Epithelial cell of esophagus (primary cell): ENCODE data around the gene CYBA.

Experiments
- DNase-seq: peaks from one replicate; pipeline ENCODE4 v3.0.0; 2010; ENCODE audit warnings: low read depth
- H3K4me3 ChIP-seq: 2 replicates; pipeline ENCODE4 v1.5.1; 2011; ENCODE audit warnings: mild to moderate bottlenecking, low read length, control low read depth
- TF ChIP-seq, protein P1 (sequence below): IDR thresholded peaks from 2 replicates; pipeline ENCODE4 v1.5.1; 2011; ENCODE audit warnings: low read depth, mild to moderate bottlenecking, low read length, control low read depth, inconsistent platforms; ENCODE audit not compliant: insufficient read depth; ENCODE audit errors: missing control alignments

The CYBA gene

GRCh38 chr16:88600539-88600896 lies 50.3 kb downstream of the CYBA start:
- TF ChIP-seq, protein P1, sequence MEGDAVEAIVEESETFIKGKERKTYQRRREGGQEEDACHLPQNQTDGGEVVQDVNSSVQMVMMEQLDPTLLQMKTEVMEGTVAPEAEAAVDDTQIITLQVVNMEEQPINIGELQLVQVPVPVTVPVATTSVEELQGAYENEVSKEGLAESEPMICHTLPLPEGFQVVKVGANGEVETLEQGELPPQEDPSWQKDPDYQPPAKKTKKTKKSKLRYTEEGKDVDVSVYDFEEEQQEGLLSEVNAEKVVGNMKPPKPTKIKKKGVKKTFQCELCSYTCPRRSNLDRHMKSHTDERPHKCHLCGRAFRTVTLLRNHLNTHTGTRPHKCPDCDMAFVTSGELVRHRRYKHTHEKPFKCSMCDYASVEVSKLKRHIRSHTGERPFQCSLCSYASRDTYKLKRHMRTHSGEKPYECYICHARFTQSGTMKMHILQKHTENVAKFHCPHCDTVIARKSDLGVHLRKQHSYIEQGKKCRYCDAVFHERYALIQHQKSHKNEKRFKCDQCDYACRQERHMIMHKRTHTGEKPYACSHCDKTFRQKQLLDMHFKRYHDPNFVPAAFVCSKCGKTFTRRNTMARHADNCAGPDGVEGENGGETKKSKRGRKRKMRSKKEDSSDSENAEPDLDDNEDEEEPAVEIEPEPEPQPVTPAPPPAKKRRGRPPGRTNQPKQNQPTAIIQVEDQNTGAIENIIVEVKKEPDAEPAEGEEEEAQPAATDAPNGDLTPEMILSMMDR, result no peak
- H3K4me3 ChIP-seq, result no peak overlapping the region
- DNase-seq, result no peak

DNA sequence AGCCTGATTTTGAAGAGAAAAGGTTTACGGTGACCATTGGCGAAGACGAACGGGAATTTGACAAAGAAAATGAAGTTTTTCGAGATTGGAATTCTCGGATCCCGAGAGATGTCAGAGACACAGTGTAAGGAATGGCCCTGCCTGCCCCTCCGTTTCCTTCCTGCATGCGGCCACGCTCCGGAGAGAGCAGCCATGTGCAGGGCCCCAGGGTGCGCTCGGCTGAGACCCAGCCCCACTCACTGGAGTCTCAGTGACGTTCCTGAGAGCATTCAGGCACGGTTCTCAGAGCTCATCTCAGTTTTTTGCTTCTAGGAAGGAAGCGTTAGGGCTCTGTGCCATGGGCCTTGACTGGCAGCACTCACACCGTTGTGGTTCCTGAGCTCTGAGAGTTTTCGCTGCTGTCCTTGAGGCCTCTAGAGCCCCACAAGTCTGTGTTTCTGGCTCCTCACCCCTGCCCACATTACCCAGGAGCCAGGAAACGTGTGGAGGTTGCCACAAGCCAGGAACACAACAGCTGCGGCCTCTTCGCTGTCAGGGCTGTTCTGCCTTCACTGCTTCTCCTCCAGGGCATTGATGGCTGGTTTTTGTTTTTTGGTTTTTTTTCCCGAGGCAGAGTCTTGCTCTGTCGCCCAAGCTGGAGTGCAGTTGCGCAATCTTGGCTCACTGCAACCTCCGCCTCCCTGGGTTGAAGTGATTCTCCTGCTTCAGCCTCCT lies 50.9 kb downstream of the CYBA start:
- TF ChIP-seq, protein P1, result no peak
- DNase-seq, result no peak
- H3K4me3 ChIP-seq, result no peak overlapping the region

DNA sequence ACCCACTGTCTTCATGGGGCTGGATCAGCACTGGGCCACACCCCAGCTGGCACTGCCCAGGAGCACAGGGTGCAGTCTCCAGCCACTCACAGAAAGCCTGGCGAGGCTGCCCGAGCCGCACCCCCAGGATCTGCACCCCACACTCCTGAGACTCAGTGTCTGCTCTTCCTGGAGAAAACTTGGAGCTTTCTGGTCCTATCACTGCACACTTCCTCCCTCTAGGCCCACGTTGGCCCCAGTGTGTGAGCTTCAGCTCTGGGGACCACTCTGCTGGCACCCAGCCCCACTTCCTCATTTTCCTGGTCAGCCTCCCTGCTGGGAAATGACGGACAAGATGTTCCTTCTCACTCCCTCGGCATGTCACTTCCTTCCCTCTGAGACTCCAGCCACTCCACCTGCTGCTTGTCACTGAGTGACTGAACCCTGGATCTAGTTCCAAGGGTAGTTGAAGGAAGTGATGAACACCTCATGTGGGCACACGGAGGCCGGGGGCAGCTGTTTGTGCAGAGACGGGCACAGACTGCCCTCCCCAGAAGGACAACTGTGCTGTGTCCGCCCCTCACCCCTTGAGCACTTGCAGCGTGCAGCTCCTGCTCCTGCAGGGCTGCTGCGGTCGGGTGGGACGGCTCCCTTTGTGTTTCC lies 51.6 kb downstream of the CYBA start:
- TF ChIP-seq, protein P1, result no peak
- DNase-seq, result no peak
- no peak overlapping the region for H3K4me3 ChIP-seq

DNA sequence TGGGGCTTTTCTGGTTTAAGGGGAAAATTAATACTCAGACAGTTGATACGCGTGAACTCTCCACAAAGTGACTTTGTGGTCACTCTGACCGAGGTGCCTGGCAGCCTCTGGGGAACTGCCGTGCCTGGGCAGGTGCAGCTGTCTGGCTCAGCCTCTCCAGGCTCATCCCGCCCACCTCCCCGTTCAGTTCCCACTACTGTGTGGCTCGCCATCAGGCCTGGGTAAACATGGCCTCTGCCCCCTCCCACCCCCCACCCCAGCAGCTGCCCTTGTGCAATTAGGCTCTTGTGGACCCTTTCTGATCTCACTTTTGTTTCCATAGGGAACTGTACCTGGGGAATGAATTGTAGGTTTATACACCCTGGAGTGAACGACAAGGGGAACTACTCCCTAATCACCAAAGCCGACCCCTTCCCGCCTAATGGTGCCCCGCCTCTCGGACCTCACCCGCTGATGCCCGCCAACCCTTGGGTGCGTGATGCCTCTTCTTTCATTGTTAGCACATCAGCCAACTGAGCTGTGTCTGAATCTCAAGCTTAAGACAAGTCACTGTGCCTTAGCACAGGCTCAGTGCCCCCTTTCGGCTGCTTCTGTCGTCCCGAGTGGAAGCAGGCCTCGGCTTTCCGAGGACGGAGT lies 52.9 kb downstream of the CYBA start:
- H3K4me3 ChIP-seq, result no peak overlapping the region
- TF ChIP-seq, protein P1, result no peak
- no peak for DNase-seq

- H3K4me3 ChIP-seq, result no peak overlapping the region
- TF ChIP-seq, protein P1, result no peak
- DNase-seq, result no peak
These were observed 54.4 kb downstream of the CYBA start for GRCh38 chr16:88596483-88596882.

DNA sequence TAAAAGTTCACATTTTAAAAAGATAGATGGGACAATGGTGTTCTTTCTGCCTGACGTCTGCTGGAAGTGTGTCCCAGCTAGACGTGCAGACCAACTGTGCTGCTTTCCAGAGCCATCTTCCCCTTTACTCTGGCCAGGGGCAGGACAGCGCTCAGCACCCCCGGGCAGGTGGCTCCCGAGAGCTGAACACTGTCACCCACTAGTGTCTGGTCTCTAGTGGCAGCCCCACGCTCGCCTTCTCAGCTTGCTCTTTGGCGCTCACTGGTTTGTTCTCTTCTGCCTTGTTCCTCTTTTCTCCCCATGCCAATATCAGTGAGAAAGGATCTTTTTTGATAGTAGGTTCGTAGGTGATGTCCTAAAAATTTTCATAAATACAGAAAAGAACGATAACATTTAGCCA lies 54.9 kb downstream of the CYBA start:
- no peak overlapping the region for H3K4me3 ChIP-seq
- TF ChIP-seq, protein P1, result no peak
- DNase-seq, result no peak
